ENCODE data around the gene SLC23A3. TPM values are rescaled to one million over a fixed set of nuclear protein-coding genes. Genes with fewer than 3 reads are reported as not detected.

The SLC23A3 gene
- total and polyA plus RNA-seq, 10 of the 15 experiments (the other 5 are each of a cell fraction or from before 2014, with no cell fraction given): 0.07 to 1.0 (median 0.40) TPM; not detected in 1

DNA sequence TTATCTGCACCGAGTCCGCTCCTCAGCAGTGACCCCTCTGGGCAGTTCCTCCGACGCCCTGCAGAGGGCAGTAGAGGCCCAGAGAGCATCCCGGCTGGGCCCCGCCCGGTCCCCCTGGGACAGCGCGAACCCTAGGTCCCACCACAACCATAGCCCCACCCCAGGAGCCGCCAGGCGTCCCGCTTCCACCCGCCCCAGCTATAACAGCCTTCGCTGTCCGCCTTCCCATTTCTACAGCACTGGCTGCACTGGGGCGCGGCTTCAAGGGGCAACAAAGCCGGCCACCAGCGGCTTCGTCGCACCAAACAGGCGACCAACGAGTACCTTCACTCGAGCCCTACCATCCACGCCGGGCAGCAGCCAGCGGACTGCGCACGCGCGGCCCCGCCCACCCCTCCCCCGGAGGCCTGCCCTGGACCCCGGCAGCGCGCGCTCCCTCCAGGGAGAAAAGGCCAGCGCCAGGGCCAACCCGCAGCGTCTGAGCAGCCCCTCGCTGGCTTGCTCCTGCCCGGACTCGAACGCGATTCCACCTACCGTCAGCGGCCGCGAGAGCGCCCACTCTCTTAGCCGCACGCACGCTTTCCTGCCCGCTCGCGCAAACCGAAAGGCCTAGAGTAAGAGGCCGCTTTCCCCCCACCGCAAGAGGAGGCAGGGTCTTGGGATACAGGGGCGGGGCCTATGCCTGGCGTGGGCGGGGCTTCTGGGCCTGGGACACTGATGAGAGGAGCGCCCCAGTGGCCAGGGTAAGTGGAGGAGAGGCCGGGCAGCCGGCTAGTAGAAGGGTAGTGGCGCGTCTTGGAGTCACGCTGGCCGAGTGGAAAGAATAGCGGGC is 9.4 kb downstream of the SLC23A3 start, which contains the start of gene NHEJ1 (continued):
- TF ChIP-seq ZNF687 (IDR thresholded peaks at IDR 0.05) (peak; percentile 83), NFIC (IDR thresholded peaks at IDR 0.05; ENCODE audit: low read depth, low read length) (no peak), LARP7 (IDR thresholded peaks at IDR 0.05) (no peak), CHD2 (IDR thresholded peaks at IDR 0.05; ENCODE audit: borderline replicate concordance, low read depth, low read length) (no peak), MAX (IDR thresholded peaks at IDR 0.05; ENCODE audit: low read depth, low read length) (no peak; the same call in 1 of the 2 replicates), POLR2AphosphoS5 (IDR thresholded peaks at IDR 0.05; ENCODE audit: low read length) (peak; percentile 55; the same call in 1 of the 2 replicates), TBL1XR1 (IDR thresholded peaks at IDR 0.05; ENCODE audit: low read depth, low read length) (no peak), RAD21 (IDR thresholded peaks at IDR 0.05; ENCODE audit: insufficient read depth, low read depth, low read length) (peak; percentile 82), DPF2 (IDR thresholded peaks at IDR 0.05) (peak; percentile 62), SMARCA5 (IDR thresholded peaks at IDR 0.05) (peak; percentile 70; the same call in 1 of the 2 replicates), ZNF384 (IDR thresholded peaks at IDR 0.05; ENCODE audit: borderline replicate concordance, low read depth, low read length) (no peak), EP300 (IDR thresholded peaks at IDR 0.05; ENCODE audit: borderline replicate concordance in 1 of 2, control insufficient read depth in 1 of 2, low read depth in 2 of 2, low read length in 2 of 2) (no peak), BHLHE40 (IDR thresholded peaks at IDR 0.05; ENCODE audit: borderline replicate concordance in 1 of 2, low read depth in 2 of 2, low read length in 1 of 2) (peak; percentile 73 to 86; a peak in 3 of 4 replicates), CBFB (IDR thresholded peaks at IDR 0.05; ENCODE audit: low read depth) (peak; percentile 44; the same call in 1 of the 2 replicates), BACH1 (IDR thresholded peaks at IDR 0.05; ENCODE audit: borderline replicate concordance) (no peak), PAX5 (IDR thresholded peaks at IDR 0.05; ENCODE audit: borderline replicate concordance, low read depth, low read length) (no peak; the same call in 1 of the 2 replicates), CREM (IDR thresholded peaks at IDR 0.05; ENCODE audit: low read depth) (peak; percentile 13; the same call in 1 of the 2 replicates), GATAD2B (conservative IDR thresholded peaks at IDR 0.05; ENCODE audit: low read depth) (no peak)
- TF ChIP-seq, protein P1, sequence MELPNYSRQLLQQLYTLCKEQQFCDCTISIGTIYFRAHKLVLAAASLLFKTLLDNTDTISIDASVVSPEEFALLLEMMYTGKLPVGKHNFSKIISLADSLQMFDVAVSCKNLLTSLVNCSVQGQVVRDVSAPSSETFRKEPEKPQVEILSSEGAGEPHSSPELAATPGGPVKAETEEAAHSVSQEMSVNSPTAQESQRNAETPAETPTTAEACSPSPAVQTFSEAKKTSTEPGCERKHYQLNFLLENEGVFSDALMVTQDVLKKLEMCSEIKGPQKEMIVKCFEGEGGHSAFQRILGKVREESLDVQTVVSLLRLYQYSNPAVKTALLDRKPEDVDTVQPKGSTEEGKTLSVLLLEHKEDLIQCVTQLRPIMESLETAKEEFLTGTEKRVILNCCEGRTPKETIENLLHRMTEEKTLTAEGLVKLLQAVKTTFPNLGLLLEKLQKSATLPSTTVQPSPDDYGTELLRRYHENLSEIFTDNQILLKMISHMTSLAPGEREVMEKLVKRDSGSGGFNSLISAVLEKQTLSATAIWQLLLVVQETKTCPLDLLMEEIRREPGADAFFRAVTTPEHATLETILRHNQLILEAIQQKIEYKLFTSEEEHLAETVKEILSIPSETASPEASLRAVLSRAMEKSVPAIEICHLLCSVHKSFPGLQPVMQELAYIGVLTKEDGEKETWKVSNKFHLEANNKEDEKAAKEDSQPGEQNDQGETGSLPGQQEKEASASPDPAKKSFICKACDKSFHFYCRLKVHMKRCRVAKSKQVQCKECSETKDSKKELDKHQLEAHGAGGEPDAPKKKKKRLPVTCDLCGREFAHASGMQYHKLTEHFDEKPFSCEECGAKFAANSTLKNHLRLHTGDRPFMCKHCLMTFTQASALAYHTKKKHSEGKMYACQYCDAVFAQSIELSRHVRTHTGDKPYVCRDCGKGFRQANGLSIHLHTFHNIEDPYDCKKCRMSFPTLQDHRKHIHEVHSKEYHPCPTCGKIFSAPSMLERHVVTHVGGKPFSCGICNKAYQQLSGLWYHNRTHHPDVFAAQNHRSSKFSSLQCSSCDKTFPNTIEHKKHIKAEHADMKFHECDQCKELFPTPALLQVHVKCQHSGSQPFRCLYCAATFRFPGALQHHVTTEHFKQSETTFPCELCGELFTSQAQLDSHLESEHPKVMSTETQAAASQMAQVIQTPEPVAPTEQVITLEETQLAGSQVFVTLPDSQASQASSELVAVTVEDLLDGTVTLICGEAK (IDR thresholded peaks at IDR 0.05; ENCODE audit: borderline replicate concordance): no peak
- TF ChIP-seq, protein P2, sequence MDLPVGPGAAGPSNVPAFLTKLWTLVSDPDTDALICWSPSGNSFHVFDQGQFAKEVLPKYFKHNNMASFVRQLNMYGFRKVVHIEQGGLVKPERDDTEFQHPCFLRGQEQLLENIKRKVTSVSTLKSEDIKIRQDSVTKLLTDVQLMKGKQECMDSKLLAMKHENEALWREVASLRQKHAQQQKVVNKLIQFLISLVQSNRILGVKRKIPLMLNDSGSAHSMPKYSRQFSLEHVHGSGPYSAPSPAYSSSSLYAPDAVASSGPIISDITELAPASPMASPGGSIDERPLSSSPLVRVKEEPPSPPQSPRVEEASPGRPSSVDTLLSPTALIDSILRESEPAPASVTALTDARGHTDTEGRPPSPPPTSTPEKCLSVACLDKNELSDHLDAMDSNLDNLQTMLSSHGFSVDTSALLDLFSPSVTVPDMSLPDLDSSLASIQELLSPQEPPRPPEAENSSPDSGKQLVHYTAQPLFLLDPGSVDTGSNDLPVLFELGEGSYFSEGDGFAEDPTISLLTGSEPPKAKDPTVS (IDR thresholded peaks at IDR 0.05; ENCODE audit: low read depth, low read length): no peak
